ENCODE measurements around the gene LCP2.
"Not testable (repeated sequence)": the region's sequence is repeated elsewhere in the genome, so short reads cannot be mapped to it uniquely, and the experiment has no call there.

The LCP2 gene

DNA sequence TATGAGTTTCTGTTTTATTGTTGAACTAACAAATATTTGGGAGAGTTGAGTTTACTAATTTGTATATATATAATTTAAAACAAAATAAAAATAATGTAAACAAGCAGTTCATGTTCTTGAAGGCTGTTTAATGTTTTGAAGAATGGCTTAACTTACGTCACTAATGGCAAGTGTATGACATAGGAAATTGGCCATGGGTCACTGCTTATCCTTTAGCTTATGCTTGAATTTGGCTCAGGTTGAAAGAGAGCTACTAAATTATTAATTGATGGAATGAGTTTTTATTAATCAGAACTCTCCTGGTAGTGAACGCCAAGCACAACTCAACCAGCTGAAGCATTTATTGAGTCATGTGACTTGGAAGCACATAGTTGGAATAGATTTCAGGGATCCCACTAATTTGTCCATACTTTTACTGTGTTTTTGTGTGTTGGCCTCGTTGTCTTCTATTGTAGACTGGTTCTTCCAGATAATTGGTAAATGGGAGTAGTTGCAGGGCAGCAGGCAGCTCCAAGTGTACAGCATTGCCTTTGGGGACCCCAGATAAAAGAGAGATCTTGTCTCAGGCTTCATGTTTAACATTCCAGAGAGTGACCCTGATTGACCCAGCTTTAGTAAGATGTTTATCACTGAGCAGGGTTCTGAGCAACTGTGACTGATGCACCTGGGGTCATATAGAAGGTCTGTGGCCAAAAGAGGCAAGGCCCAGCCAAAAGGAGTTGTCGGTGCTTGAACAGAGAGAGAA, 51.3 kb downstream of the LCP2 start:
- no peak for DNase-seq

DNA sequence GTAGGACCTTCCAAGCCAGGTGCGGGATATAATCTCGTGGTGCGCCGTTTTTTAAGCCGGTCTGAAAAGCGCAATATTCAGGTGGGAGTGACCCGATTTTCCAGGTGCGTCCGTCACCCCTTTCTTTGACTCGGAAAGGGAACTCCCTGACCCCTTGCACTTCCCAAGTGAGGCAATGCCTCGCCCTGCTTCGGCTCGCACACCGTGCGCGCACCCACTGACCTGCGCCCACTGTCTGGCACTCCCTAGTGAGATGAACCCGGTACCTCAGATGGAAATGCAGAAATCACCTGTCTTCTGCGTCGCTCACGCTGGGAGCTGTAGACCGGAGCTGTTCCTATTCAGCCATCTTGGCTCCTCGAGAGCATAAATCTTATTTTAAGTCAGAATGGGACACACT, 52.1 kb downstream of the LCP2 start:
- not testable (repeated sequence) for DNase-seq

DNA sequence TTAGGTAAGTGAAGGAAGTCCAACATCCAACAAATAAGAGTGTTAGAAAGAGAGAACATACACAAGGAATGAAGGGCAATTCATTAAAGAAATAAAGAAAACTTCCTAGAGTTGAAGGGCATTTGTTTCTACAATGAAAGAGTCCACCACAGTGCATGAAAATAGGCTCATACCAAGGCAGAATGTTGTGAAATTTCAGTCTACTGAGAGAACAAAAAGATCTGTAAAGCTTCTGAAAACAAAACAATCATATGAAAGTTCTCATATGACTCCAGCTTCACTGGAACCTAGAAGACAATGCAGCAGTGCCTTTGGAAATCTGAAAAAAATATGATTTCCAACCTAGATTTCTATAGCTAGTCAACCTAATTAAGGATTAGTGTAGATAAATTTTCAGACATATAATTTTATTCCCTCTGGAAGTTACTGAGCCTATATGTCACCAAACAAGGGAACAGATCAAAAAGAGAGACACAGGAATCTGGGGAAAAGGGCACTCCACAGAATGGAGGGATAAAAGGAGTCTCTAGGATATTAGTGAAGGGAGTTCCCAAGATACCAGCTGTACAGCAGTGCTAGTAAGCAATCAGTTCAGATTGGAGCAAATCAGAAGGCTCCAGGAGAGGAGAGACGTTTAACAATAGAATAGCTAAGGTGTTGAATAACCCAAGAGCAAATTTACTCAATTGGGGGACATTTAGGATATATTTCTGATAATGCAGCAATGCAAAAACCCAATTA, 59.0 kb downstream of the LCP2 start:
- DNase-seq = no peak

DNA sequence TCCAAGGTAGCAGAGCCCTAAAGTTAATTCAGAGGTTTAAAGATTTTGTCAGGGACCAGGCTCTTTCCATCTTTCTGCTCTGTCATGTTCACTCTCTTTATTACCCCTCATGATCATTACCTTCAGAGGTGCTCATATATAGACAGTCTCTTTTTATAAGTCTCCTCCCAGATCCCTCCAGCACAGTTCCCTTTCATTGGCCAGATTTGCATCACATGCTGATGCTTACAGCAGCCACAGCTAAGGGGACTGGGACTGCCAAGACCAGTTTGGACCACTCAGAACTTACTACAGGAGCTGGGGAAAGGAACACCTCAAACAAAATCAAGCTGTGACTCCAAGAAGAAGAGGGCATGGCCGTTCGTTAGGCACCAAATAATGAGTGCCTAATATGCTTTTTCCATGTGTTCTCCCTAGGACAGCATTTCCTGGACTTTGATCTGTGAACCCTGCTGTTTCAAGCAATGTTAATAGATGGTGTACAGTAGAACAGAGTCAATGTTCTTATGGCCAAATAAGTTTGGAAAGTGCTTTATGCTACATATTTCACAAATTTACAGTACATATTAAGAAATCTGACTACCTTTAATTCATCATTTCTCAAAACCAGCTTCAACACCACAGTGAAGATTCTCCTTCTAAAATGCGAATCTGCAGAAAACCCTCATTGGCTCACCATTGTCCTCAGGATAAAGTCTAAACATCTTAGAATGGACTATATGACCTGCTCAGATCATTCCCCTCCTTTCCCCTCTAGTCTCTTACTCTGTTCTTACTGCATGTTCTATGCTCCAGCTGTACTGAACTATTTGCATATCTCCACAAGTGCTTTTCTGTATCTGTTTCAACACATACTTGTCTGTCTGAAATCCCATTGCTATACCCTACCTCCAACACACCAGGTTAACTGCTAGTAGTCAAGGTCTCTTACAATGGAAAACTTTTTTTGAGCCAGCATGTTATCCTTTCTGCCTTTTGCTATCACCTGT, 61.4 kb downstream of the LCP2 start:
- no peak for DNase-seq

DNA sequence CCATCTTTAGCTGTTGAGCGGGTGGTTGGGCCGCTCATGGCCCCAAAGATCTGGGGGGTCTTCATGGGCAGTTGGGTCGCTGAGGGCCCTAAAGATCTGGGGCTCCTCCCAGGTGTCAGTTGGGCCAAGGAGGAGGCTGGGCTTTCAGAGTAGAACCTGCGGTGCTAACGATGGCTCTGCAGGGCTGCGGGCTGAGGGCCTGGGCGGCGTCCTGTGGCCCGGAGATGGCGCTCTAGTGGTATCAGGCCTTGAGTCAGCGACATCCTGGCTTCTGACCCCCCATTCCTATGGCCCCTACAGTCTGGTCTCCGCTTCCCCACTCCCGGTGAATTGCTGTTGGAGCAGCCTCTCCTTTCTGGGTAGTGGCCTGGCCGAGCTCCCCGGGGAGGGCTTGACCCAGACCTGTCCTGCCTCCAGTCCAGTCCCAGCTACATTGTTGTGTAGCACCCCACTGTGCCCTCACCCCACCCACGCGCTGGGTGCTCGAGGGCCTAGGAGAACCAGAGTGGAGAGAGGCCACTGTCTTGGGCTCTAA, 64.2 kb downstream of the LCP2 start:
- DNase-seq = no peak

DNA sequence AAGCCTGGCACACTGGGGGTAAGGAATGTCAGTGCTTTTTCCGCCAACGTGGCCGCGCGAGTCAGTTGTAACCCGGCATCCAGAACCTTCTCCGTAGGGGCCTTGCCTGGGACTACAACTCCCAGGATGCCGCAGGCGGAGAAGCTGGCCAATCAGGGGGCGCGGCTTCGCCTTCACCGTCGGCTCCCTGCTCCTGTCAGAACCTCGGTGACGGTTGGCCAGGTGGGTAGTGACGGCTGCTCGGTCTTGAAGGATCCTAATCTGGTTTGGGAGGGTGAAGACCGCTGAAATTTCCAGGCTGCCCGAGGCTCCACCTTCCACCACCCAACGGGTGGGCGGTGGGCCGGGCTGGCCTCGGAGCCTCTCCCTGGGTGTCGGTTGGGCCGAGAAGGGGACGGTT, 64.8 kb downstream of the LCP2 start, which contains the start of gene C5orf58:
C5orf58 (plus strand) TSS at position 200 of the 400 bp plus-strand sequence. CDS start 1,992 bp downstream, outside the sequence.
- DNase-seq = no peak

DNA sequence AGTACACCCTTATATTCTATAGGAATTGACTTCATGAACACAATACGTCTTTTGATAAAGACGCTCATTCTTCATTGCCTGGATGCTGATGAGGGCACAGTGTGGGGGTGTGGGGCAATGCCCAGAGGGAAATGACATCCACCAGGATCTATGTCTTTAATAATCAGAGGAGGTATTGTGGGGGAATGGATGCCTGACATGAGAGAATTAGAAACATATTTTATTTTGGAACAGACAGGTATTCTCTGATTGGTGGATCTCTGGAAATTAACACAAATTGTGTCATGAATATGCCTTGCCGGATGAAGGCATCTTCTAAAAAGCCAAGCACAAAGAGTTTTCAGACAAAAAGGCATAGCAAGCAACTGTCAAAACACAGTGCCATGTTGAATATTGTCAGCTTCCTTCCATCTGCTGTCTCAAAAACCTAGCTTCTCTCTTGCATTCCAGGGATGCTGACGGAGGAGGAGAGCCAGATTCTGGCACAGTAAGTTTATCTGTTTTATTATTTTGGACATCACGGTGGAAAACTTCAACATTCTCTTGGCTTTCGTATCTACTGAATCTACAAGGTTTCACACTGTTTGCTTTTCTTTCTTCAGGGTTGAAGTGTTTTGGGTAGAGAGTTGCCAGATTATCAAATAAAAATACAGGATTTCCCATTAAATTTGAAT, 68.7 kb downstream of the LCP2 start:
- DNase-seq = no peak

DNA sequence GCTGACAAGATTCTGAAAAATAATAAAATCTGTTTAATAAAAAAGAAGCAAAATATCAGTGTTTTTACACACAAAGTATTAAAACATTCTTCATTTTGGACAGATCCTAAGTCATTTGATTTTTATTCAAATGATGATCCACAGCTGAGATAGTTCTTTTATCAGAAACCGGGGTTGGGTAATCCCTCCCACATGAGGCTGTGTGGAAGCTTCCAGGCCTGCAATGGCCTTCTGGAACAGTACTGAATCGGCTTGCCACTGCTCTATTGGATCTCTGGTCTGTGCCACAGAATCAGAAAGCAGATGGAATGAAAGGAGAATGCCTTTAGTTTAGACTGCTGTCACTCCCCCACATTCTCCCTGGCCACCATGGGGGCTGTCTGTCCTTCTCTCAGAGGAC, 70.9 kb downstream of the LCP2 start:
- DNase-seq = no peak

DNA sequence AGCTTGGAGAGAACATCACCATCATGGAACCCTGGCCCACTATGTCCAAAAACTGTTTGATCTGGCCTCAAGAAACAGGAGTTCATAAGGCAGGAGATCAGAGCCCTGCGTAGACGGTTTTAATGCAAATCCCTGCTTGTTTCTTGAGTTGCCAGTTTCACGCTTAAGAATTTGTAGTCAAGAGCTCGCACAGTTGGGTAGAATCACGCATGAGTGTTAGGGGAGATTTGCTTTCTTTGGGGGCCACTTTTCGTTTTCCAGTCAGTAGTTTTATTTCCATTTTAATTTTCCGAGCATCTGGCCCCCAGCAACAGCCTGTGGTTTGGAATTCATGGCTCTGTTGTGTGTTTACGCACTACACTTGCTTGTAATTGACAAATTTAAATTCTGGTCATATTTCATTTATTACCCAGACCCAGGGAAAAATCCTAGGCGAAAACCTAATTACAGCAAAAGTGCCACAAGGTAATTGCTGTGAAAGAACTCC, 71.4 kb downstream of the LCP2 start:
- DNase-seq = no peak

DNA sequence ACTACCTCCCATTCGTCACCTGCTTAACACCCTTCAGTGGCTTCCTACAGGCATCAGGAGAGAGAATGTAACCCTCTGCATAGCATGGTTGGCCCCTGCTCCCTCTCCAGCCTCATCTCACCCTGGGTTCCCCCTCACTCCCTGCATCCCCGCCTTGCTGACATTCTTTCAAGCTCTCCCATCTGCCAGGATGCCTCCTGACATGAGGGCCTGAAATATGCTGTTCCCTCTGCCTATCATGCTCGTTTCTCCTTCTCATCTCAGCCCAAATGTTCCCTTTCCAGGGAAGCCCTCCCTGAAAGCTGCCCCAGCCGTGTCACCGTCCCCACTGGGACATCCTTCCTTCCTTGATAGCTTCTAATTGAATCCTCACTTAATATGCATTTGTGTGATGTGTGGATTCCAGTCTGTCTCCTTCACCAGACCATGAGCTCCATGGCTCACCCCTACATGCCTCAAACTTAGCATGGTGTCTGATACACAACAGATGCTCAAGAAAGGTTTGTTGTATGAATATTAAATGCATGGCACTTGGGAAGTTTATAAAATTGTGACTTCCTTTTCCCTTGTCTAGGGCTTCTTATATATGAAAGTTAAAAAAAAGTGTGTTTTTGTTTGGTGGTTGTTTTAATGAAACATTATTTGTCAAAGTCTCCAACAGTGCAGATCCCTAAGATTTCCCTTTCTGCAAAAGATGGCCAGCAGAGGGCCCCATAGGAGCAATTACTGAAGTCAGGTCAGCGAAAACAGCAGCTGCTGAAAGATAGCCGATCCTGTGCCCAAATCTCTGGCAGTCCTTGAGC, 72.0 kb downstream of the LCP2 start:
- DNase-seq = peak; percentile 66

DNA sequence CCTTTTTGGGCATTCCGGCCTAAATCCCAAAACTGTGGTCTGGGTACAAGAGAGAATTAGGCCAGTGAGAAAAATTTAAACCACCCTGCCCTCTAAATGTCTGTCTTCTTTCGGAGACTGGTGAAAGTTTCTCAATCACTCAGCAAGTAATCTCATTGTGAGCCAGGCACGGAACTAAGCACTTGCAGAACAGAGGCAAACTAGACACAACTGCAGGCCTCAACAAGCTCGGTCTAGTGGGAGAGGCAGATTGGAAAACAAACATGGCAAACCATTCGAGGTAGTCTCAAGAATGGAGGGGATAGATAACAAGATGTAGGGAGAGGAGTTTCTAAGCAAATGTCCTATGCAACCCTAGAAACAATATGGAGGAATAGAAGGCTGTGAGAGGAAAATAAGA, 73.7 kb downstream of the LCP2 start:
- no peak for DNase-seq

DNA sequence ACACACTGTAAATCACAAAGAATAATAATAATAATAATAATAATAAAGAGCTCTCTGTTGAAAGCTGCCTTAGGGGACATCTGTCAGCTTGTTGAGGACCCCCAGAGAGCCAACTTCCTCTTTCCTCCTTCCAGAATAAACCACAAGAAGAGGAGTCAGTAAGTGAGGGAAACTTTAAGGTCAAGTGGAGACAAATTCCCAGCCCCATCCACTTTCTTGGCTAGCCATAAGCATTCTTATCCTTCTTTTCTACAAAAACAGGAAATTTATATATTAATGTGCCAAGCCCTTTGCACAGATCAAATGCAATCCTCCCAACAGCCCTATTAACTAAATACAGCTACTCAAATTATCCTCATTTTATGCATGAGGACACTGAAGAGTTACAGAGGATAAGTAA, 74.2 kb downstream of the LCP2 start:
- DNase-seq = no peak

DNA sequence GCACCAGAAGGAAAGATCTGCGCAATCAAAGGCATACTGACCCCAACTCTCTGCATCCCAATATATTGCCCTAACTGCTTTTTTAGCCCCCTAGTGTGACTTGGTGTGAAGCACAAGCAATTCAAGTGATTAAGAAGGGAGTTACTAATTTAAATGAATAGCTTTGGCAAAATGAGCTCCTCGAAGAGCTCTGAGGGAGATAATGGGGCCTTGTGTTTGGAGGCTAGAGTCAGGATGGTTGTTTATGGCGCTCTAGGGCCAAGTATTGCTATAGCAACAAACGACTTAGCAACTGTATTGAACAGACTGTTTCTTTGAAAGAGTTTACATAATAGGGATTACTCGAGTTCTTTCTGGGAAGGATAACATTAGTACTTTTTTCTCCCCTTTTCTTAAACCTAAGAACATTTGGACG, 76.2 kb downstream of the LCP2 start:
- DNase-seq = no peak

DNA sequence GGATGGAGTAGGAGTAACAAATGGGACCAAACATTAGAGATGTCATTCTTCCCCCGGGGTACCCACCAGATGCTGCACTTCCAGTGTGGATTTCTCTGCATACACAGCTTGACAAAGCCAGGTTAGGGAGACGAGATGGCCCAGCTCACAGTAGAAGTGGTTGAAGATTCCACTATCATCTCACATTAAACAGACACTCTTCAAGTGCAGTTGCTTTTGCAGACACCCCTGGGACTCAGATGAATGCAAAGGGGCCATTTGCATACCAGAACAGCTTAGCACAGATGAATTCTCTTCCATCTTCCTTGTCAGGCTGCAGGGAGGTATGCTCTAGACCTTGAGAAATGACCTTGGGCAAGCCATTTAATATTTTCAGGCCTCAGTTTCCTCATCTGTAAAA, 77.4 kb downstream of the LCP2 start:
- DNase-seq = no peak

DNA sequence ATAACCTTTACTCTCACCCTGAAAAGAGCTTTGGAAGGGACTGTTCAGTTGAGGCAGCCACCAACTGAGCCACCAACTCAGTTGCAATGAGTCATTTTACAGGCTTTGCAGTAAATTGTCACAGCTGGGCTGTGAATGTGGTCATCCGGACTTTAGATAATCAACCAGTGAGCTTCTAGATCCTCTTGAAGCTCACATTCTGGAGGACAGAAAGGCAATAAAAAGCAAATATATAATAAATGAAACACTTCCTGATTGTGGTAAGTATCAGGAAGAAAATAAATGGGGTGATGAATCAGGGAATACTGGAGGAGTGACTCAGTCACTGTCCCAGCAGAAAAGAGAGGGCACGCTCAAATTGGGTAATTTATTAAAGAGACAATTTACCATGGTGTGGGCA, 78.0 kb downstream of the LCP2 start:
- no peak for DNase-seq

DNA sequence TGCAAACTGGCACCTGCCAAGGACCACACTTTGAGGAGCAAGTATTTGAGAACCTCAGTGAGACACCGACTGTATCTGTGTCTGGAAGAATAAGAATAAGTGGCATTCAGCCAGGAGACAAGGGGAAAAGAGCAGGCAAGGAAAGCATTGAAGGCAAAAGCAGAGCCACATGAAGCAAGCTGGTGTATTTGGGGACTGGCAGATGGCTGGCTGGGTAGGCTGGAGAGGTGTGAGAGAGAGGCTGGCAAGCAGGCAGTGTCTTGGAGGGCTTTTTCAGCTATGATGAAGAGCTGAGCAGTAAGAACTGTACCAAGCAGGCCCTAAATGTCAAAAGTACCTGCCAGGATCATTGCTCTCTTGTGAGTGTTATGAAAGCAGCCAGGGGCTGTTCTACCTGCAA, 78.9 kb downstream of the LCP2 start:
- DNase-seq = no peak

DNA sequence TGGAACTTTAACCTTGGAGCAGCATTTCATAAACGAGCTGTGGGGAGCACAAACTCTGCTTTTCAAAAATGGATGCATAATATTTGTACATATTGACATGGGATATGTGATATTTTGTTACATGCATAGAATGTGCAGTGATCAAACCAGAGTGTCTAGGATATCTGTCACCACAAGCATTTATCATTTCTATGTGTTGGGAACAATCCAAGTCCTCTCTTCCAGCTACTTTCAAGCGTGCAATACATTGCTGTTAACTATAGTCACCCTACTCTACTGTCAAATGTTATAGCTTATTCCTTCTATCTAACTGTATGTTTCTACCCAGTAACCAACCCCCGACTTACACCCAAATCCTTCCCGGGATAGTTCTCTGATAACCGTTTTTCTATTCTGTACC, 79.7 kb downstream of the LCP2 start:
- no peak for DNase-seq

DNA sequence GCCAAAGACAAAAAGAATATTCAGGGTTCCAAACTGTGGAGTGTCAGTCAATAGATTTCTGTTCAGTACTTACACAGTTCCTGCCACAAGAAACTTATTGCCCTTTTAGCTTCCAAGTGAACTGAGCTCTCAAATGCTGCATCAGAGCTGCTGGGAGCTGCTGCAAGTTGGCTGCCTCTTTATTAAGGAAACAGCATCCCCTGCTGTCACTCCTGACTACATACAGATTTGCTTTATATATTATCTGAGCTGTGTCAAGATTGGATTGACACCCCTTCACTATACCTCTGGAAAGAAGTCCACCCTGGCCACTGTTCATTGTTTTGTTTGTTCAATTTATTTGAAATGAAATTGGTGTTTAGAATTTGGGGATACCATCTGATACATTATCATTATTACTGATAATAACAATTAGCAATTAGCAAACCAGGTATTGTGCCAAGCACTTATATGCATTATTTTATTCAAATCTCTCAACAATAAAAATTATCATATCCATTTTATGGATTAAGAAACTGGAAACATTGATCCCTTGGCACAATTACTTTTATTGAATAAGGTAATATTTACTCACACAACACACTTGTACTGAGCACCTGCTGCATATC, 81.2 kb downstream of the LCP2 start:
- no peak for DNase-seq

DNA sequence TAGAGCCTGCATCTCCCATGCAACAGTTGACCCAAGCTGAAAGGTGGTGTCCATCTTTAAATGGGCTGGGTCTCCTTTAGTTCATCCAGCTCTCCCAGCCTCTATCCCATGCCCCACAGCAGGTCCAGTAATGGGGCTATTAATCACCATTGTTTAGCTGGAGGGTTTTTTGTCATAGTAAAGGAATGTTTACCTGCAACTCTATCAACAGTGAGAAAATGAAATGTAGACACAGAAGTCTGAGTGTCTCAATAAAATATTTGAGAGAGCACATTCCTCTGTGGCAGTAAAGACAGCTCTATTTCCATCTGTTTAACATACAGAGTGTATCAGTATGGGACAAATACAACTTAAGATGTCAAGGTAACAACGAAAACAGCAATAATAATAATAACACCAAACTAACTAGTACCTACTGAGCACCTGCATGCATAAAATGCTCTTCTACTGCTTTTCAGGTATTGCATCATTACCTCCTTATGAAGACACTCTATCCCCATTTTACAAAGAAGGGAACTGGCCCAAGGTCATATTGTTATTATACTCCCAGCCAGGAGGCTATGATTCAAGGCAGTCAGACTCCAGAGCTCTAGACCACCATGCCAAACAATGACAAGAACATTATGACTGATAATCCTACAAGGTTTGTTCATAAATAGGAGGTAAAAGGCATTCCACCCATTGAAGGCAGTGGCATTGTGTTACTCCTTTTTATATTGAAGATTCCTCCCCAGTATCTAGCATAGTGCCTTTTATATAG, 85.8 kb downstream of the LCP2 start:
- DNase-seq = no peak

DNA sequence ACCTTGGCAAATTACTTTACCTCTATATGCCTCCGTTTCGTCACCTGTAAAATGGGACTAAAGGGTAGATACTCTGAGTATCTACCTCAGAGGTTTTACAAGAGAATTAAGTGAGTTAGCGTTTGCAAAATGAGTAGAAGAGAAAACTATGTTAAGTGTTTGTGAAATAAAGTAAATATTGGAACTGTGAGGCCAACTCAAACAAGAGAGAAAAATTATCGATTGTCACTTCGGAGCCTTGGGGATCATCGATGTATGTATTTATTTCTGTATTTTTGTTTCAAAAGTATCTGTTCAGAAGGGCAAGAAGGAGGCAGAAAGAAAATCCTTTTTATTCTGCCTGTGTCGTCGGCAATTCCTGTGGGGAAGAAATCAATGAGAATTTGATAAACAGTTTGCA, 90.6 kb downstream of the LCP2 start:
- DNase-seq = no peak

All from stimulated activated CD4-positive, alpha-beta T cell treated with anti-CD3 and anti-CD28 coated beads, Interleukin-1b, Interleukin-23, amount 100 ng/mL, for 48 hours (primary cell).